Ectodermal cell (in vitro differentiated cells): Measurements from ENCODE around the gene C1orf226.

Experiments used
- H3K27ac ChIP-seq: 2 replicates; pipeline ENCODE4 v1.7.0; 2013; ENCODE audit warnings: mild to moderate bottlenecking, low read depth, low read length; ENCODE audit not compliant: insufficient read depth, poor library complexity, severe bottlenecking
- H3K27me3 ChIP-seq: 2 replicates; pipeline ENCODE4 v1.7.0; 2013; ENCODE audit warnings: mild to moderate bottlenecking, low read length; ENCODE audit not compliant: insufficient read depth, control insufficient read depth, poor library complexity, severe bottlenecking
- H3K36me3 ChIP-seq: one replicate; pipeline ENCODE4 v1.7.0; 2013; ENCODE audit warnings: low read length; ENCODE audit not compliant: control insufficient read depth, insufficient read depth
- H3K4me1 ChIP-seq: one replicate; pipeline ENCODE4 v1.7.0; 2013; ENCODE audit warnings: low read length; ENCODE audit not compliant: control insufficient read depth, insufficient read depth
- H3K4me3 ChIP-seq: 2 replicates; pipeline ENCODE4 v1.7.0; 2013; ENCODE audit warnings: low read depth, low read length, control low read depth; ENCODE audit not compliant: insufficient read depth
- H3K9me3 ChIP-seq: 2 replicates; pipeline ENCODE4 v1.7.0; 2013; ENCODE audit warnings: mild to moderate bottlenecking, low read length, moderate library complexity; ENCODE audit not compliant: control insufficient read depth
- WGBS, 2 experiments: methylation state at CpG; one replicate each; pipeline ENCODE4 v1.1.7; 2013; ENCODE audit warnings: missing lambda C conversion rate in 2 of 2; 5-methylcytosine and 5-hydroxymethylcytosine counted together

Gene C1orf226

DNA sequence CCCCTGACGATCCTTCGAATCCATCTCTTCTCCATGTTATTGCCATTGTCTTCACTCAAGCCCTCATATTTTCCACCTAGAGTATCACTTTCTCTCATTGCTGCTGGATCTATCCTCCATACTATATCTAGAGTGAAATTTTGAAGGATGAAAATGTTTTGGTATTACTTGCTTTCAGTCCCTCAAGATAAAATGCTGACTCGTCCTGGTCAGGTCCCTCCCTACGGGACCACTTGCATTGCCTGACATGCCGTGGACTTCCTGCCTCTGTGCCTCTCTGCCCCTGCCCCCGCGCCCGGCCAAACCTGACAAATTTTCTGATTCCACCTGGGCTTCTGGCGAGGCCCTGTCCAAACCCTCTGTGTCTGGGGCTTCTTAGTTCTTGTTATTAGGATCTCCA is 28.4 kb upstream of the C1orf226 start:
- Histone ChIP-seq H3K9me3 (no peaks in the 10 kb centered on the region), H3K27ac (no peak overlapping the region), H3K27me3 (no peaks in the 10 kb centered on the region), H3K36me3 (no peaks in the 10 kb centered on the region), H3K4me3 (no peak overlapping the region), H3K4me1 (peaks cover 3% of the 10 kb centered on the region)
- 92% methylated on average over 9 of the region's 9 CpGs for WGBS, 2 experiments

DNA sequence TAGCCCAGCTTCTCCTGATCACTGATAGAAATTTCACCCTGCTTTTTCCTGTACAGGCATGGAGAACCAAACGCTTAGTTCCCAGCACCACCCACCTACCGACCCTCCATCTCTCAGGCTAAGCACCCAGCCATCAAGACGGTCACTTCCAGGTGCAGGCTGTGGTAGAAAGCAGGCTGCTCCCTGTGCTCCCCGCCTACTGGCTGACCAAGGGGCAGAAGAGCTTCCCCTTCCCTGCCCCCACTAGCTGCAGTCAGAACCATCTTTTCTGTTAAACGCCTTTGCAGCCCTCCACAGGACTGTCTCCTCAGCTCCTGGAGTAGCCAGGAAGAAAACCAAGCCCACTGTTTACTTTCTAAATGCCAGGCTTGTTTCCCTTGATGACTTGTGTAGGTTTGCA is 27.8 kb upstream of the C1orf226 start:
- WGBS, 2 experiments: 81 to 82% methylated on average over 5 of the region's 5 CpGs
- H3K4me3 ChIP-seq: no peak overlapping the region

DNA sequence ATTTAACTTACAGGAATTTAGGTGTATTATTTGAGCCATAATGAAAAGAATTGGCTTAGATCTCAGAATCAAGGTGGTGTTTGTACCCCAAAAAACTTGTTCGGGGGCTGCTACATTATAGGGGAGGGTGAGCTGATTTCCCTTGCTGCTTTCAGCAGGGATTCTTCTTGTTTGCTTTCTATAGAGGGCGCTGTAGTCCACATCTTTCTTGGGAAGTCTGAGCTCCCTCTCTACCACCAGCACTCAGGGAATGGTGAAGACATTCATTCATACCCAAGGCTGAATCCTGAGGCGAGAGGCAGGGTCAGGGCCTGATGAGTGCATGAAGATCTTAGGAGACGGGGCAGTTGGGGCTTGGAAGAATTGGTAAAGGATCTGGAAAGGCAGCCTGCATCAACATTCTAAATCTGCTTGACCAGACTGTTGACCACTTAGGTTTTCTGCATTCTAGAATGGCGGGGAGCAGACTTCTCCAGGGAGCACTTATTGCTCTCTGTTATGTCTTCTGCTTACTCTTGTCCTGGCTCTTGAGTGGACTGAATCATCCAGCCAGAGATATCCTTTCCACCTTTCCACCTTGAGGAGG is 23.8 kb upstream of the C1orf226 start:
- WGBS, 2 experiments: 61 to 63% methylated on average over 4 of the region's 5 CpGs
- no peak overlapping the region for H3K27ac ChIP-seq
- peaks cover 3% of the 10 kb centered on the region for H3K4me1 ChIP-seq
- H3K27me3 ChIP-seq: no peaks in the 10 kb centered on the region
- H3K36me3 ChIP-seq: no peaks in the 10 kb centered on the region
- H3K9me3 ChIP-seq: no peaks in the 10 kb centered on the region
- H3K4me3 ChIP-seq: no peak overlapping the region

More for the DNA sequence above, 27.8 kb upstream of the C1orf226 start:
- no peaks in the 10 kb centered on the region for H3K27me3 ChIP-seq
- H3K27ac ChIP-seq: no peak overlapping the region
- no peaks in the 10 kb centered on the region for H3K9me3 ChIP-seq
- peaks cover 3% of the 10 kb centered on the region for H3K4me1 ChIP-seq
- H3K36me3 ChIP-seq: no peaks in the 10 kb centered on the region

DNA sequence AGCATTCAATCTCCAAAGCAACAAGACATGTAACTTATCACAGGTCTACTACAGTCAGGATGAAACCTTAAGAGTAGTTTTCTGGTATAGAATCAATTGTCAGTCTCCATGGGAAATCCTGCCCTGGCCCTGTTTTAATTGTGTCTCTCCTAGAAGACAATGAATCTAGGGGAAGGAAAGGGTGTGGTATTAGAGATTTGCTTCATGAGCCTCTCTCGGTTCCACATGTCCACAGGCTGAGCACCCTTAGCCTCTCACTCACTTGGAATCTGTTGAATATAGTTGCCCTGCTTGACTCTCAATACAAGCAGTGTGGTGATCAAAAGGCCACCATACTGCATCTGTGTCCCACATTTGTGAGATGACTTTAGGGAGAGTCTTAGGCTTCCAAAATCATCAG is 22.6 kb upstream of the C1orf226 start:
- WGBS, 2 experiments: 92 to 97% methylated on average over 1 of the region's 1 CpG
- Histone ChIP-seq H3K27me3 (no peaks in the 10 kb centered on the region), H3K27ac (no peak overlapping the region), H3K9me3 (no peaks in the 10 kb centered on the region), H3K36me3 (no peaks in the 10 kb centered on the region), H3K4me1 (no peaks in the 10 kb centered on the region), H3K4me3 (no peak overlapping the region)

DNA sequence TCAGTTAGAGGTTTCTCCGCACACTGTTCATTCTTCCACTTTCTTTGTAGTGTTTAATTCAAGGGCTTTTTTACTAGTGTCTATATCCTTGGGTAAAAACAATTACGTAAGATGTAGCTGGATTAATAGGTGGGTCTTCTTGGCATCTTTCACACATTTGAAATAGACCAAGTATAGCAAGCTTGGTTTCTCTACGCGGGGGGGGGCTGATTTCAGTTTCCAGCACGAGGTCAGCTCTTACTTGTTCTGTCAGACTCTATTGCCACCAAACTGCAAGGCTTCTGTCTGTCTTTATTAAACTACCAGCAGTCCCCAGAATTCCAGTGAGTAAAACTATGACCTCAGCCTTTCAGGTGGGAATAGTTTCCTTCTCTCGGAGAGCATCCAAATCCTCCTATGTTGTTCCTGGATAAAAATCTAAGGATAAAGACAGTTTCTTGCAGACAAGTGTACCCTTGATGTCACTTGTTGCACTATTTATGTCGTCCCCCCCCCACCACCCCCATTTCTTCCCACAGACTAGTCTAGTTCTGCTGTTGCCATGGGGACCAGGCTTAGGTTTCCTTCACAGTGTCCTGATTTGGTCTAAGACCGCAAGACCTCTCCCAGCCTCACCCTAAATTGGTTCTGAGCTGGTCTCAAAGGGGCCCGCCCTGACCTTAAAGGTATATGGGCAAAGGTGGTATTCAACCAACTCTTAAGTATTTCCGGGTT is 21.8 kb upstream of the C1orf226 start:
- WGBS, 2 experiments: 81% methylated on average over 9 to 10 of the region's 10 CpGs
- no peaks in the 10 kb centered on the region for H3K27me3 ChIP-seq
- H3K4me3 ChIP-seq: no peak overlapping the region
- H3K9me3 ChIP-seq: no peaks in the 10 kb centered on the region
- H3K36me3 ChIP-seq: no peaks in the 10 kb centered on the region
- H3K4me1 ChIP-seq: no peaks in the 10 kb centered on the region
- H3K27ac ChIP-seq: no peak overlapping the region

GRCh38 chr1:162360237-162360873 is 21.2 kb upstream of the C1orf226 start:
- H3K4me3 ChIP-seq: no peak overlapping the region
- H3K9me3 ChIP-seq: no peaks in the 10 kb centered on the region
- H3K4me1 ChIP-seq: no peaks in the 10 kb centered on the region
- no peaks in the 10 kb centered on the region for H3K36me3 ChIP-seq
- no peak overlapping the region for H3K27ac ChIP-seq
- WGBS, 2 experiments: 95% methylated on average over 10 of the region's 10 CpGs
- H3K27me3 ChIP-seq: no peaks in the 10 kb centered on the region

DNA sequence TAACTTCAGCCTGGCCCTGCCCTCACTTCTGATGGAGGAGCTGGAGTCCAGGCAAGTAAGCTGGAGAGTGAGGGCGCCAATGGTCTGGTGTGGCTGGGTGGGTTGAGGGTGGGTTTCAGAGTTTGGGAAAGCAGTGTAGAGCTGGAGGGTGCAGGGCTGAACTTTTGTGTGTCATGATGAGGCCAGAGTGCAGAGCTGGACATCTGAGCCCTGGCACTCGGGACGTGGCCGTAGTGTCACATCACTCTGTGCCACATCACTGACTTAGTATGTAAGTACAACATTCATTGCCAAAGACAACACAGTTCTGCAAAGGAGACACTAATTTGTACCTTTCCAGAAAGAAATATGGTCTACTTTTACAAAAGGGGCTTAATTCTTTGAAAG is 20.7 kb upstream of the C1orf226 start:
- 93 to 97% methylated on average over 4 of the region's 4 CpGs for WGBS, 2 experiments
- Histone ChIP-seq H3K4me3 (no peak overlapping the region), H3K9me3 (no peaks in the 10 kb centered on the region), H3K27me3 (no peaks in the 10 kb centered on the region), H3K4me1 (no peaks in the 10 kb centered on the region), H3K27ac (no peak overlapping the region), H3K36me3 (no peaks in the 10 kb centered on the region)

DNA sequence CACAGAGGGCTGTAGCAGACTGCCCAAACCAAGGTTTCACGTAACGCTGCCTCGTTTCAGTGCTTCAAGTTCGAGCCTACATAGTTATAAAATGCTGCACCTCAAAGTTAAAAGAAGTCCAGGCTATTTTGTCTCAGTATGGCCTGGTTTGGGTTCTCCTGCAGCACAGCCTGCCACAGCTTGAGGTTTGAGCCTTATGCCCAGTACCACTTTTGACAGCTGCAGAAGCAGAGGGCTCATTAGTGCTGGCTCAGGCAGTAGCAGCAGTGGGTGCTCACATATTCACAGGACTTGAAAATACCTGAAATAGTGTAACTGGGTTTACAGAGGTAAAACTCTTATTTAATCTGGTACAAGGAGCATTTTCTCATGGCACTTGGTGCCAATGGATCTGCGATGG is 20.2 kb upstream of the C1orf226 start:
- no peaks in the 10 kb centered on the region for H3K27me3 ChIP-seq
- H3K36me3 ChIP-seq: no peaks in the 10 kb centered on the region
- H3K4me3 ChIP-seq: no peak overlapping the region
- WGBS, 2 experiments: 93 to 96% methylated on average over 5 of the region's 5 CpGs
- H3K27ac ChIP-seq: no peak overlapping the region
- H3K9me3 ChIP-seq: no peaks in the 10 kb centered on the region
- H3K4me1 ChIP-seq: no peaks in the 10 kb centered on the region

DNA sequence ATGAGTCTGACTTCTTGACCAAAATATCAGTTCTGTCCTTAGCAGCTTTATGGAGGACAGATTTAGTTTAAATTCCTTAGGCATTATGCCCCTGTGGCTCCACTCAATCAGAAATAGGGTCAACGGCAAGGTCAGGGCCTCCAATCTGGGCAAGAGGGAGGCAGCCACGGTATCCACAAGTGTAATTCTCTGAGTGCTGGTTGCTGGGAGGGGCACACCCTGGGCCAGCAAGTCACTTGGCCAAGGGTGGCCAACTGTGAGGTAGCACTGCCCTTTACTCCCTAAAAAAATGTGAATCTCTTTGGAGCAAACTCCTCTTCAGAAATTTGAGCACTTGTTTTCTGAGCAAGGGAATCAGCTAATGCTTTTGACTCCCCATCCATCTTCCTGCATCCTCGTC is 17.7 kb upstream of the C1orf226 start:
- H3K27me3 ChIP-seq: no peaks in the 10 kb centered on the region
- no peaks in the 10 kb centered on the region for H3K9me3 ChIP-seq
- H3K27ac ChIP-seq: no peak overlapping the region
- H3K36me3 ChIP-seq: no peaks in the 10 kb centered on the region
- 91 to 92% methylated on average over 3 of the region's 3 CpGs for WGBS, 2 experiments
- no peak overlapping the region for H3K4me3 ChIP-seq
- no peaks in the 10 kb centered on the region for H3K4me1 ChIP-seq

- Histone ChIP-seq H3K4me3 (no peak overlapping the region), H3K4me1 (no peaks in the 10 kb centered on the region), H3K27me3 (no peaks in the 10 kb centered on the region), H3K27ac (no peak overlapping the region), H3K9me3 (no peaks in the 10 kb centered on the region), H3K36me3 (no peaks in the 10 kb centered on the region)
- WGBS, 2 experiments: 92 to 94% methylated on average over 1 of the region's 1 CpG
Measured at GRCh38 chr1:162364498-162364897, 17.0 kb upstream of the C1orf226 start.
